ENCODE measurements around the gene RREB1.

RREB1 gene

GRCh38 chr6:7143476-7143974, 35.8 kb downstream of the RREB1 start:
- no peaks in the 10 kb centered on the region for H3K27me3 ChIP-seq (ENCODE audit: control insufficient read depth, insufficient read depth, low read length)
- no peak overlapping the region for H3K27ac ChIP-seq
- no peak overlapping the region for H3K9ac ChIP-seq
- TF ChIP-seq, protein P1, sequence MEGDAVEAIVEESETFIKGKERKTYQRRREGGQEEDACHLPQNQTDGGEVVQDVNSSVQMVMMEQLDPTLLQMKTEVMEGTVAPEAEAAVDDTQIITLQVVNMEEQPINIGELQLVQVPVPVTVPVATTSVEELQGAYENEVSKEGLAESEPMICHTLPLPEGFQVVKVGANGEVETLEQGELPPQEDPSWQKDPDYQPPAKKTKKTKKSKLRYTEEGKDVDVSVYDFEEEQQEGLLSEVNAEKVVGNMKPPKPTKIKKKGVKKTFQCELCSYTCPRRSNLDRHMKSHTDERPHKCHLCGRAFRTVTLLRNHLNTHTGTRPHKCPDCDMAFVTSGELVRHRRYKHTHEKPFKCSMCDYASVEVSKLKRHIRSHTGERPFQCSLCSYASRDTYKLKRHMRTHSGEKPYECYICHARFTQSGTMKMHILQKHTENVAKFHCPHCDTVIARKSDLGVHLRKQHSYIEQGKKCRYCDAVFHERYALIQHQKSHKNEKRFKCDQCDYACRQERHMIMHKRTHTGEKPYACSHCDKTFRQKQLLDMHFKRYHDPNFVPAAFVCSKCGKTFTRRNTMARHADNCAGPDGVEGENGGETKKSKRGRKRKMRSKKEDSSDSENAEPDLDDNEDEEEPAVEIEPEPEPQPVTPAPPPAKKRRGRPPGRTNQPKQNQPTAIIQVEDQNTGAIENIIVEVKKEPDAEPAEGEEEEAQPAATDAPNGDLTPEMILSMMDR (IDR thresholded peaks at IDR 0.05) = peak; percentile 21
- H3K9me3 ChIP-seq (ENCODE audit: control insufficient read depth, low read length) = no peaks in the 10 kb centered on the region
- H2AFZ ChIP-seq = peak overlapping the region; percentile 3
- H3K4me3 ChIP-seq (ENCODE audit: low read depth, low read length) = no peak overlapping the region
- peaks cover 25% of the 10 kb centered on the region for H3K4me1 ChIP-seq
- no peak overlapping the region for H3K4me2 ChIP-seq (ENCODE audit: low read length)
- no peaks in the 10 kb centered on the region for H3K36me3 ChIP-seq (ENCODE audit: control insufficient read depth, insufficient read depth, low read length)
- H3K79me2 ChIP-seq = peaks cover 22% of the 10 kb centered on the region

DNA sequence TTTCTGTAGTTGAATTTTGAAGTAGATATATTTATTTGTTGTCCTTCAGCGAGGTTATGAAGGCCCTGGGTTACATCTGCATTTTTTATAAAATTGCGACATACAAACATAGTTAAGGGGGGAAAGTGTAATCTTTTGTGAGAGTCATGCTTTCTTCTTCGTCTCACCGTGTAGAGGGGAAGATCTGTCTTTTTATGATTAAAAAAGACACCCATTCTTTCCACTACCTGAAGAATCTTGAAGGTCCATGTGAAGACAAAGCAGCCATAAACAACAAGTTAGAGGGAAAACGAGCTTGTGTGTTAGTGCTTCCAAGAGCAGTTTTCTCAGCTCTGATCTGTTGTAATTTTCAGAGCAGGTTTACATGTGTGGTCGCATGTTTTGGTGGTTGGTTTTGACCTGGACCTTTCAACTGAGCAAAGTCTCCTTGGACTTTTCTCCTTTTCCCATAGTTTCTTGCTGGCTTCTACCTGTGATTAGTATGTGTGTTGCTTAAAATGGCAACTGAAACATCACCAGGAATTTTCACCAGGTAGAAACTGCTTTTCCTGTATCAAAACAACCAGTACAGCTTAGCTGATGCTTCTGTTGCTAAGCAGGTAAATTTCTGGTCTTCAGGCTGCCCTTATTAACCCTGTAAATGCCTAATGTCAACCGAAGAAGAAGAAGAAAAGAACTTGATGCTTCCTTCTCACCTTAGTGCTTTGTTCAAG, 37.3 kb downstream of the RREB1 start:
- Histone ChIP-seq H3K27ac (peak overlapping the region; percentile 81), H3K4me3 (ENCODE audit: low read depth, low read length) (peak overlapping the region; percentile 38), H3K9ac (no peak overlapping the region), H2AFZ (peak overlapping the region; percentile 61), H3K4me2 (ENCODE audit: low read length) (peak overlapping the region; percentile 47), H3K4me1 (peaks cover 25% of the 10 kb centered on the region), H3K27me3 (ENCODE audit: control insufficient read depth, insufficient read depth, low read length) (no peaks in the 10 kb centered on the region), H3K79me2 (peaks cover 33% of the 10 kb centered on the region), H3K9me3 (ENCODE audit: control insufficient read depth, low read length) (no peaks in the 10 kb centered on the region), H3K36me3 (ENCODE audit: control insufficient read depth, insufficient read depth, low read length) (no peaks in the 10 kb centered on the region)
- TF ChIP-seq, protein P1 (IDR thresholded peaks at IDR 0.05) = no peak

- Histone ChIP-seq H3K4me1 (peaks cover 25% of the 10 kb centered on the region), H3K4me3 (ENCODE audit: low read depth, low read length) (peak overlapping the region; percentile 35), H3K27ac (peak overlapping the region; percentile 81), H3K4me2 (ENCODE audit: low read length) (peak overlapping the region; percentile 47), H3K36me3 (ENCODE audit: control insufficient read depth, insufficient read depth, low read length) (no peaks in the 10 kb centered on the region), H3K9ac (no peak overlapping the region), H2AFZ (peak overlapping the region; percentile 61), H3K27me3 (ENCODE audit: control insufficient read depth, insufficient read depth, low read length) (no peaks in the 10 kb centered on the region), H3K79me2 (peaks cover 37% of the 10 kb centered on the region), H3K9me3 (ENCODE audit: control insufficient read depth, low read length) (no peaks in the 10 kb centered on the region)
- TF ChIP-seq, protein P1 (IDR thresholded peaks at IDR 0.05) = no peak
These were observed 37.8 kb downstream of the RREB1 start for GRCh38 chr6:7145585-7145884.

- Histone ChIP-seq H3K4me1 (peaks cover 25% of the 10 kb centered on the region), H3K79me2 (peaks cover 41% of the 10 kb centered on the region), H2AFZ (peak overlapping the region; percentile 61), H3K36me3 (ENCODE audit: control insufficient read depth, insufficient read depth, low read length) (no peaks in the 10 kb centered on the region), H3K27ac (peak overlapping the region; percentile 81), H3K9ac (no peak overlapping the region), H3K4me3 (ENCODE audit: low read depth, low read length) (peak overlapping the region; percentile 35), H3K27me3 (ENCODE audit: control insufficient read depth, insufficient read depth, low read length) (no peaks in the 10 kb centered on the region), H3K4me2 (ENCODE audit: low read length) (peak overlapping the region; percentile 47), H3K9me3 (ENCODE audit: control insufficient read depth, low read length) (no peaks in the 10 kb centered on the region)
- TF ChIP-seq, protein P1 (IDR thresholded peaks at IDR 0.05) = no peak
These were observed 38.4 kb downstream of the RREB1 start for GRCh38 chr6:7145885-7146828.

Measured in parathyroid adenoma (tissue), 2 donors.